GM19372 (cell line): ENCODE measurements around the gene GLIS1.

Source experiments
- ATAC-seq: cut with Tn5 transposase; IDR thresholded peaks from one replicate; pipeline ENCODE4 v1.9.1; 2021; ENCODE audit warnings: mild to moderate bottlenecking, low read depth, moderate library complexity; ENCODE audit not compliant: unreplicated experiment

The GLIS1 gene

GRCh38 chr1:53681977-53682685 is 56.8 kb downstream of the GLIS1 start:
- ATAC-seq = no peak

- no peak for ATAC-seq
Measured at GRCh38 chr1:53681351-53681976, 57.5 kb downstream of the GLIS1 start.

GRCh38 chr1:53680868-53681267 is 58.1 kb downstream of the GLIS1 start:
- no peak for ATAC-seq

GRCh38 chr1:53678938-53679825 is 59.8 kb downstream of the GLIS1 start:
- no peak for ATAC-seq

- no peak for ATAC-seq
Measured at GRCh38 chr1:53678507-53678906, 60.5 kb downstream of the GLIS1 start.

GRCh38 chr1:53678046-53678445 is 60.9 kb downstream of the GLIS1 start:
- ATAC-seq = no peak

GRCh38 chr1:53677486-53677885 is 61.5 kb downstream of the GLIS1 start:
- no peak for ATAC-seq

GRCh38 chr1:53672785-53673184 is 66.2 kb downstream of the GLIS1 start:
- ATAC-seq = no peak

GRCh38 chr1:53672243-53672642 is 66.7 kb downstream of the GLIS1 start:
- ATAC-seq = no peak

- no peak for ATAC-seq
Measured at GRCh38 chr1:53669621-53670191, 69.3 kb downstream of the GLIS1 start.

GRCh38 chr1:53666566-53666965 is 72.4 kb downstream of the GLIS1 start:
- ATAC-seq = no peak

- ATAC-seq = no peak
Measured at GRCh38 chr1:53665996-53666395, 73.0 kb downstream of the GLIS1 start.

GRCh38 chr1:53663529-53664300 is 75.2 kb downstream of the GLIS1 start:
- no peak for ATAC-seq

- ATAC-seq = no peak
Measured at GRCh38 chr1:53662951-53663350, 76.0 kb downstream of the GLIS1 start.

GRCh38 chr1:53662169-53662568 is 76.8 kb downstream of the GLIS1 start:
- no peak for ATAC-seq

GRCh38 chr1:53661496-53661895 is 77.5 kb downstream of the GLIS1 start:
- no peak for ATAC-seq

- ATAC-seq = no peak
Measured at GRCh38 chr1:53660666-53661065, 78.3 kb downstream of the GLIS1 start.

- ATAC-seq = no peak
Measured at GRCh38 chr1:53659436-53659835, 79.5 kb downstream of the GLIS1 start.

- ATAC-seq = no peak
Measured at GRCh38 chr1:53658489-53659230, 80.3 kb downstream of the GLIS1 start.
